Measurements from ENCODE around the gene NUP188.

The NUP188 gene

DNA sequence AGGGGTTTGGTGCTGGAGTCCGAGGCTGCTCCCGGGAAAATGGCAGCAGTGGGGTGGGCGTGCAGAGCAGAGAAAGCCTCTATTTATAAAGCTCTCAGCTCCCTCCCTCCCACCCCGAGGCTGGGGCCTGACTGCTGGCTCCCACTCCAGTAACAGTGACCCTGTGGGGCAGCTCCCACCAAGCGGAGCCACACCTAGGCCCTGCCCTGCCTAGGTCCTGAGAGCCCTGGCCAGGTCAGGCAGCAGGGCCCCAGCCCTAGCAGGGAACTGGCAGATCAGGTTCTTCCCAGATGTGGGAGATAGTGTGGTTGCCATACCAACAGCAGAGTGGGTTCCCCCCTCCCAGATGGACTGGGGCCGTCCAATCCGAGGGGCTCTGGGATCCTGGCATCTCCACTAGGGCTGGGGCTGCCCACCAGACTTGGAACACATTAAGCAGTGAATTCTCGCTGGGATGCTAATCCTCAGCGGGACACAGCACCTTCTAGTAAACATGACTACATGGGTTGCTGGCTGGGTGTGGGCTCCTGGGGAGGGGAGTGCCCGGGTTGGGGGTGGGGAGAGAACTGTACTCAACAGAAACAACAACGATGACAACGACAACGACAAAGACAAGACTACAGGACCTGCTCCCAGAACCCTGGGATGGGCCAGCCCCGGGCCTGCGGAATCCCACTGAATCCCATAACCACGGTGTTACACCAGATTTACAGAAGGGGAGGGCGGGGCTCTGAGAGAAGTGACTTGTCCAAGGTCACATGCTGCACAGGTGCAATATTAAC, 79.1 kb downstream of the NUP188 start:
- in situ Hi-C loops (cut with HindIII; ENCODE audit: low sequenced_read_pairs): no loop called here

GRCh38 chr9:129027224-129027684, 79.8 kb downstream of the NUP188 start:
- in situ Hi-C loops (cut with HindIII; ENCODE audit: low sequenced_read_pairs): no loop called here

- in situ Hi-C loops (cut with HindIII; ENCODE audit: low sequenced_read_pairs): no loop called here
Measured at GRCh38 chr9:129027685-129028191, 80.2 kb downstream of the NUP188 start.

- in situ Hi-C loops (cut with HindIII; ENCODE audit: low sequenced_read_pairs): no loop called here
Measured at GRCh38 chr9:129028192-129028966, 80.9 kb downstream of the NUP188 start, which contains the start of gene SH3GLB2. TSS of gene SH3GLB2 (minus strand) at chr9:129028331. CDS start at chr9:129028154, 177 bp downstream.

DNA sequence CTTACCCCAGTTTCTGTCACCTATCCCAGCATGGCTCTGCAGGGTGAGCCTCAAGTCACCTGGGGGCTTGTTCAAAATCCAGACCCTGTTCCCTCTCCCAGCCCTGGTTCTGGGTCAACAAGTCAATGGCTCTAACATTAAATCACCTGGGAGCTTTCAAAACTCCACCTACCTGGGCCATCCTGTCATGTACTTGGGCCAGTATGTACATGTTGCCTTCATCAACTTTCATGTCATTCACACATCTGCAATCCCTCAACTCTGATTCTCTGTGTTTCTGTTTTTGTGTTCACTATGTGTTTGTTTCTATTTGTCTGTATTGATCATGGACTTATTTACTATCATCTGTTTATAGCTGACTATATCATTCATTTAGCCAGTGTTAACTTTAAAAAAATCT, 82.7 kb downstream of the NUP188 start:
- in situ Hi-C loops (cut with HindIII; ENCODE audit: low sequenced_read_pairs): no loop called here

DNA sequence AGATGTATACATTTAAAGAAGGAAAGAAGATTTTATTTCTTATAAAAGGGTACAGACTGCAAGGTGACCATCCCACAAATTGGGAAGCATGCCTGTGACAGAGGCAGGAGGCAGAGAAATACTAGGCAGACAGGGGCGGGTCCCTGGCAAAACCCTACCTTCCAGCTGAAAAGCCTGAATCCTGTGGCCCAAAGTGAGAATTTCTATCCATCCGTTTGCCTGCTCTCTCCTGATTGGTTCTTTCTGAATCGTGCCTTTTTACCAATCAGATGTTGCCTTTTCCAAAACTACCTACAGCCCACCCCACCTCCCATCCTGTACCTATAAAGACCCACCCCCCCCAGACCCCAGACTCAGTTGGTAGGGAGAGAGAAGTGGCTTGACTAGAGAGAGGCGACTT, 84.0 kb downstream of the NUP188 start:
- in situ Hi-C loops (cut with HindIII; ENCODE audit: low sequenced_read_pairs): no loop called here

- in situ Hi-C loops (cut with HindIII; ENCODE audit: low sequenced_read_pairs): no loop called here
Measured at GRCh38 chr9:129032541-129033159, 85.2 kb downstream of the NUP188 start.

DNA sequence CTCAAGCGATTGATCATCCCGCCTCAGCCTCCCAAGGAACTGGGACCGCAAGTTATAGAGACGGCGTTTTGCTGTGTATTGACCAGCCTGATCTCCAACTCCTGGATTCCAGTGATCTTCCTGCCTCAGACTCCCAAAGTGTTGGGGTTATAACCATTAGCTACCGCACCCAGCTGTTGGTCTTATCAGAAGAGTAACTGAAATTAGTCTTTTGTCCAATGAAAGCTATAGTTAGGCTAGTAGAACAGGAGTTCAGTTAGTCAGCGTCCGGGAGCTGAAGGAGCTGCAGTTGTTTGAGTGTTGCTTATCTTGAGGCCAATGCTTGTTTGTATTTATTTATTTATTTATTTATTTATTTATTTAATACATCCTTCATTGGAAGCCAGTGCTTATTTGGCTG, 85.7 kb downstream of the NUP188 start:
- in situ Hi-C loops (cut with HindIII; ENCODE audit: low sequenced_read_pairs): no loop called here

DNA sequence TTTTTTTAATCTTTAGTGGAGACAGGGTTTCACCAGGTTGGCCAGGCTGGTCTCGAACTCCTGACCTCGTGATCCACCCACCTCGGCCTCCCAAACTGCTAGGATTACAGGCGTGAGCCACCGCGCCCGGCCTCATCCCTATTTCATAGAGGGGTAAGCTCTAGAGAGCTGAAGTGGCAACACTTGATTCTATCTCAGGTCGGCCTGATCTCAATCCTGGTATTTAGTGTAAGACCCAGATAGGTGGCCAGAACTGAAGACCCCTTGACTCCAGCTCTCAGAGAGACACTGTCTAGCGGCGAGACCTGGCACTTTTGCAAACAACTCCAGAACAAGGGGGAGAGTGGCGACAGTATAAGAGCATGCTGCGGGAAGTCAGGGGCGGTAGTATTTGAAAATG, 88.3 kb downstream of the NUP188 start:
- in situ Hi-C loops (cut with HindIII; ENCODE audit: low sequenced_read_pairs): loop anchor here (5.0 kb wide), 1 partner anchor 46 kb away; the partner anchor contains the start of gene DOLPP1

DNA sequence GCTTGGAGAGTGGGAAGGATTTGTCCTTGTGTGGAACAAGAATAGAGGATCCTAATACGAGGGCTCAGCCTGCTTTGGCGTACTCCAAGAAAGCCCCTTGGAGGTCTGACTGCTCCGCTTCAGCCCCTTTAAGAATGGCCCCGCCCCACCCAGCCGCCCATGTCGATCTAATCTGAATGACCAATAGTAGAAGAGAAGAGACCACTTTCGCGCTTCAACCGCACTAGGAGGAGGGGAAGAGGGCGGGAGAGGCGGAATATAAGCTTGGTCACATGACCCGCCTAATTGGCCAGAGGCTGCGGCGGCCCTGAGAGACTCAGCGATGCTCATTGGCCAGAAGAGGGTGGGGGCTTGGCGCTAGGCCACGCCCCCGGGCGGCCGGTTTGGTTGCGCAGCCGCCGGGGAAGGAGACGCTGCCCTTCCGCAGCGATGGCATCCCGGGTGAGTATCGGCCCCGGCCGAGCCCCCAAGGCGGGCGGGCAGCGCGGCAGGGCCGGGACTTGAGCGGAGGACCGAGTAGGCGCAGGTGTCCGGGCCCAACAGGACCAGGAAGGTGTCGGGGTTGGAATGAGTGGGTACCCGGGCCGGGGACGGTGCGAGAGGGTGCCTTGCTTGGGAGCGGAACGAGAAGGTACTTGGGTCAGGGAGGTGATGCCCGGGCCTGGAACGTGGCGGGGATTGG, 88.9 kb downstream of the NUP188 start, which contains the start of gene MIGA2:
Gene MIGA2 (plus strand): TSS at position 386 of the 682 bp plus-strand sequence. CDS start 3,969 bp downstream, outside the sequence.
- in situ Hi-C loops (cut with HindIII; ENCODE audit: low sequenced_read_pairs): loop anchor here (5.0 kb wide), 1 partner anchor 46 kb away; the partner anchor contains the start of gene DOLPP1

GRCh38 chr9:129036923-129037766, 89.6 kb downstream of the NUP188 start:
- in situ Hi-C loops (cut with HindIII; ENCODE audit: low sequenced_read_pairs): loop anchor here (5.0 kb wide), 1 partner anchor 45 kb away; the partner anchor contains the start of gene DOLPP1

DNA sequence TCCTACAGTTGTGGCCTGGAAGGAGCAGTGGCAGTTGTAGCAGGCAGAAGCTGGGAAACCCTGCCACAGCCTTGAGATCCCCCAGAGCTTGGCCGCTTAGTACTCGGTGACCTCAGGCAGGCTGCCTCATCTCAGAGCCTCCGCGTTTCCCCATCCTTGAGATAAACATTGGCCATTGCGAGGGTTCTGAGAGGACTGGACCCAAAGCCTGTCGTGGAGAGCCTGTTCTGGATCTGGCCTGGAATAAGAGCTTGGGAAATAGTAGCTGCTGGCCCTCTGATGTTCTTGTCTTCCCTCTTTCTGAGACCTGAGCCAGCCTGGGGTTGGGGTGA, 90.2 kb downstream of the NUP188 start:
- in situ Hi-C loops (cut with HindIII; ENCODE audit: low sequenced_read_pairs): loop anchor here (5.0 kb wide), 1 partner anchor 45 kb away; the partner anchor contains the start of gene DOLPP1

- in situ Hi-C loops (cut with HindIII; ENCODE audit: low sequenced_read_pairs): loop anchor here (5.0 kb wide), 1 partner anchor 44 kb away; the partner anchor contains the start of gene DOLPP1
Measured at GRCh38 chr9:129038109-129038852, 90.8 kb downstream of the NUP188 start.

DNA sequence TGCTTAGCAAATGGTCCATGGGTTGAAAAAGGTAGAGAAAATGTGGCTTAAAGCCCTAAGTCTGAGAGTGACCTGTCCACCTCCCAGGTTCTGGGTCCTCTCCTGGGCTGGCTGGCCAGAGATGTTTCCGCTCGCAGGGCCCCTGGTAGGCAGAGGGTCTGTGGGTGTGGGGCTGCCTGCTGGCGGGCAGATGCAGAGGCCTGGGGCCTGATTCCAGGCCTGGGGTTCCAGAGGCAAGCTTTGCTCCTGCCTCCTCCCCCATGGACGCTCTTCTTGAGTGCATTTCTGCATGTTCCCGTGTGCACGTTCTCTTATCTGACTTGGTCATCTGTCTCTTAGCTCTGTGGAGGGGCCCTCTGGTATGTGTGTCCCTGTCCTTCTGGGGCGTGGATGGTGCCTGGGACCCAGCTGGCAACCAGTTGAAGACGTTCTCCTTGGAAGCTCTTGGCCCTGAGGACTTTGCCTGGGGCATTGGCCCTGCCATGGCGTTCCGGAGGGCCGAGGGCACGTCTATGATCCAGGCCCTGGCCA, 92.7 kb downstream of the NUP188 start:
- in situ Hi-C loops (cut with HindIII; ENCODE audit: low sequenced_read_pairs): no loop called here

- in situ Hi-C loops (cut with HindIII; ENCODE audit: low sequenced_read_pairs): no loop called here
Measured at GRCh38 chr9:129042016-129042415, 94.5 kb downstream of the NUP188 start.

- in situ Hi-C loops (cut with HindIII; ENCODE audit: low sequenced_read_pairs): no loop called here
Measured at GRCh38 chr9:129052592-129052991, 105.1 kb downstream of the NUP188 start.

DNA sequence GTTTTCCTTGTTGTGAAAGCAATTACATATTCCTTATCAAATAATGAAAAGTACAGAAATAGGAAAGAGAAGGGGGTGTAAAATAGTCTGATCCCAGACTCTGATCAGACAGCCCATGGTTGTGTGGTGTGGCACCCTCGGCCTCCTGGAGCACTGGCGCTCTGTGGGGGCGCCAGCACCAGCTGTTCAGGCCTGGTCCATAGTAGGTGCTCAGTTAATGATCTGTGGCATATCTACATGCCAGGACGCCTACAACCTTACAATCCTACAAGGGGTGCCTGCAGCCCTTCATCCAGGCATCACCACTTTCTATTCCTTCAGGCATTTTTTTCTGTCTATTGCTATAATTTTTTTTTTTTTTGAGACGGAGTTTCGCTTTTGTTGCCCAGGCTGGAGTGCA, 105.5 kb downstream of the NUP188 start:
- in situ Hi-C loops (cut with HindIII; ENCODE audit: low sequenced_read_pairs): no loop called here

DNA sequence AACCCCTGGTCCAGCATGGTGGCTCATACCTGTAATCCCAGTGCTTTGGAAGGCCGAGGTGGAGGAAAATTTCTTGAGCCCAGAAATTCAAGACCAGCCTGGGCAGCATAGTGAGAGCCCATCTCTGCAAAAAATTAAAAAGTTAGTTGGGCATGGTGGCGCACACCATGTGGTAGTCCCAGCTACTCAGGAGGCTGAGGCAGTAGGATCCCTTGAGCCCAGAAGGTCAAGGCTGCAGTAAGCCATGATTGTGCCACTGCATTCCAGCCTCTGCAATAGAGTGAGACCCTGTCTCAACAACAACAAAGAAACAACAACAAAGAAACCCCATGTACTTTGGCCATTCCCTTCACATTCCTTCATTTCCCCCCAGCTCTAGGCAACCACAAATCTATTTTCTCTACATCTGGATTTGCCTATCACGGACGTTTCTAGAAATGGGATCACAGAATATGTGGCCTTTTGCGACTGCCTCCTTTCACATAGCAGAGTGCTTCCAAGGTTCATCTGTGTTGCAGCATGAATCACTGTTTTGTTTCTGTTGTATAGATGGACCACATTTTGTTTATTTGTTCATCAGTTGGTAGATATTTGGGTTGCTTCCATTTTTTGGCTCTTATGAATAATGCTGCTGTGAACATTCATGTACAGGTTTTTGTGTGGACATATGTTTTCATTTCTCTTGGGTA, 106.8 kb downstream of the NUP188 start:
- in situ Hi-C loops (cut with HindIII; ENCODE audit: low sequenced_read_pairs): no loop called here

All from DLD1 (cell line).